Fibroblast of skin of back (primary cell): ENCODE measurements around the gene PRSS50.

Experiments used
- DNase-seq: peaks from one replicate; pipeline ENCODE4 v3.0.0-alpha.2; 2013

Gene PRSS50

DNA sequence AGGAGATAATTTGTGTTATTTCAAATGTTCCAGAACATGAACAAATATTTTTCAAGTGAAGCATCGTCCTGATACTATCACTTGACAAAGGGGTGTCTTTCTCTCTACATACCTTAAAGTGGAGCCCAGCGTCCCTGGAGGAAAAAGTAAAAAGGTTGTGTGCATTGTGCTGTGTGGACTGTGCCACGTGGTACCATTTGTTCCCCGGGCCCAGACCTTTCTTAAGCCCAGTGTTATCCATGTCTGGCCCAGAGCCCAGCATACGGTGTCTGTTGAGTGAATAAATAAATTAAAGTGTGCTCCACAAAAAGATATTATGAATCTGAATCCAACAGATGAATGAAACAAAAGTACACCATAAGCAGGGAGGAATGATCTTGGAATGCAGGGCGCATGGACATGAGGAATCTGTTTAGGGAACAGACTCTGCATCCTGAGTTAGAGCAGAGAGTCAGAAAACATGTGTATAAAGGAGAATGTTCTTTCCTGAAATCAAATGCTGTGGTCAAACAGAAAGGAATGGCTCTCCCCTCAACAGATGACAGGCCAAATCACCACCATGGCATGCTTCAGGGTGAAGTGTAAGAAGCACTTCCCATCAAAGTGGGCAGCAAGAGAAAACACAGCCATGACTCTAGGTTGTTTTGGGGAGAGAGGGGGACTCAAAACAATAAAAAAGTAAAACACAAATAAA, 8.1 kb upstream of the PRSS50 start:
- peak; percentile 48 for DNase-seq

DNA sequence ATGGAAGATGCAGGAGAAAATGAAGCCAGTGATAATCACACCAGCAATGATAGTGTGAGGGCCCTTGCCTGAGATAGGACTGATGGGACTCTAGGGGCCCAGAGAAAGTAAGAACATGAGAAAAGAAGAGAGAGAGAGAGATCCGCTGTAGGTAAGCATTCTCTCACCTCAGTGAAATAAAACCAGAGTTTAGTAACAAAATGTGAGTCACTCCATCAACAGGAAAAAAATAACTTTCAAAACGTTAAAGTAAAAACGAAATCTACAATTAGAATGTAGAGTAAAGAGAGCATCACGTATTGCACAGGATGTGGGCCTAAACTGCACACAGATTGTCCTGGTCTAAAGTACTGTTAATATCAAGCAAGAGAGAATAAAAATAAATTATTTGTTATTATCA, 6.8 kb upstream of the PRSS50 start:
- DNase-seq: no peak

DNA sequence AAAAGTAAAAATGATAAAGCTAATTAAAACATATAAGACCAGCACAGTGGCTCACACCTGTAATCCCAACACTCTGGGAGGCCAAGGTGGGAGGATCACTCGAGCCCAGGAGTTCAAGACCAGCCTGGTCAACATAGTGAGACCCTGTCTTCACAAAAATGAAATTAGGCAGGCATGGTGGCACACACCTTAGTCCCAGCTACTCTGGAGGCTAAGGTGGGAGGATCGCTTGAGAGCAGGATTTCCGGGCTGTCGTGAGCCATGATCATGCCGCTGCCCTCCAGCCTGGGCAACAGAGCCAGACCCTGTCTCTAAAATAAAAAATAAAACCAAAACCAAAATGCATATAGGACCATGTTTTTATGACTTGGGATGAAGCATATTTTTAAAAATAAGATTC, 4.8 kb upstream of the PRSS50 start:
- no peak for DNase-seq

DNA sequence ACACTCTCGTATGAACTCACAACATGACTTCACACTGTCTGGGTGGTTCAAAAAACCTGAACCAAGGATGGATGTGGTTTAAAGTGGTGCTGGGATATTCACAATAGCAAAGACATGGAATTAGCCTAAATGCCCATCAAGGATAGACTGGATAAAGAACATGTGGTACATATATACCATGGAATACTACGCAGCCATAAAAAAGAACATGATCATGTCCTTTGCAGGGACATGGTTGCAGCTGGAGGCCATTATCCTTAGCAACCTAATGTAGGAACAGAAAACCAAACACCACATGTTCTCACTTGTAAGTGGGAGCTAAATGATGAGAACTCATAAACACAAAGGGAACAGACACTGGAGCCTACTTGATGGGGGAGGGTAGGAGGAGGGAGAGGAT, 3.3 kb upstream of the PRSS50 start:
- no peak for DNase-seq

DNA sequence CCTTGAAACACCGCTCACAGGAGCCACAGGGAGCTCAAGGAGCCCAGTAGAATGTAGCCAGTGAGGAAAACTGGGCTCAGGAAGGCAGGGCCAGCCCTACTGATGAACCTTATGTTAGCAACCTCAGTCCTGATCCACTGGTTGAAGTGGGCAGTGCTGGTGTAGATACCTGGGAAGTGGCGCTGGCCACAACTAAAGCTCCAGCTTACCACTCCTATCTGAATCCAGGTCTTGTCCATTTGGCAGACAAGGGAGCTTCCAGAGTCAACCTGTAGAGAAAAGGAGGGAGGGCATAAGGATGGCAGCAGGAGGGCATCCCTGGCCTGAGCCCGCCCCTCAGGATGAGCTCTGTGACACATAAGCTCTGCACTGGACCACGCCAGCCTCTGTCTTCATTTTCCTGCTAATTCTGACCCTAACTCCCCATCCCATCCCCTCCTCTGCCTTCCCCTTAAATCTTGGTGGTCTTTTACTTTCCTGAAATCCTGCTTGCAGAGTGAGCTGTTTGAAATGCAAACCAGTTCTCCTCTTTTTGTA, 2.1 kb upstream of the PRSS50 start:
- no peak for DNase-seq

DNA sequence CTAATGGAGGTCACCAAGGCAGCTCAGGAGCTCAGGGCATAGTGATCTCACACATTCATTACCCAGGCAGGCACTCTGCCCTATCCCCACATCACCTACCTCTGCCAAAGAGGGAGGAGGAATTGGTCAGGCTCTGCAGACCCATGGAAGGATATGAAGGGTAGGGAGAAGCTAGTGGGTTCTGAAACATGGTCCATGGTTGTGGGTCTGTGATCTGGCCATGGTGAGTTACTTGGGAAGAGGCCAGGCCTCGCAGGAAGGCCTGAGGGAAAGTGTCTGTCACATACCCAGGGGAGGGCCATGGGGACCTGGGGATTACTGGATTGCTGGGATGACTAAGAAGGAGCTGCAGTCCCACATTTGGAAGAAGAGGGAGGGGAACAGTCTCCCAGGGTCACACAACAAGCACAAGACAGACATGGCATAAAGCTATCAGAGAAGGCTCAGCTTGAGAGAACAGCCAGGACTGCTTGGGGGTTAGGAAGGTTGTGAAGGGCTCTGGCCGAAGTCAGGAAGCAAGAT, 1.4 kb upstream of the PRSS50 start:
- DNase-seq: peak; percentile 22

DNA sequence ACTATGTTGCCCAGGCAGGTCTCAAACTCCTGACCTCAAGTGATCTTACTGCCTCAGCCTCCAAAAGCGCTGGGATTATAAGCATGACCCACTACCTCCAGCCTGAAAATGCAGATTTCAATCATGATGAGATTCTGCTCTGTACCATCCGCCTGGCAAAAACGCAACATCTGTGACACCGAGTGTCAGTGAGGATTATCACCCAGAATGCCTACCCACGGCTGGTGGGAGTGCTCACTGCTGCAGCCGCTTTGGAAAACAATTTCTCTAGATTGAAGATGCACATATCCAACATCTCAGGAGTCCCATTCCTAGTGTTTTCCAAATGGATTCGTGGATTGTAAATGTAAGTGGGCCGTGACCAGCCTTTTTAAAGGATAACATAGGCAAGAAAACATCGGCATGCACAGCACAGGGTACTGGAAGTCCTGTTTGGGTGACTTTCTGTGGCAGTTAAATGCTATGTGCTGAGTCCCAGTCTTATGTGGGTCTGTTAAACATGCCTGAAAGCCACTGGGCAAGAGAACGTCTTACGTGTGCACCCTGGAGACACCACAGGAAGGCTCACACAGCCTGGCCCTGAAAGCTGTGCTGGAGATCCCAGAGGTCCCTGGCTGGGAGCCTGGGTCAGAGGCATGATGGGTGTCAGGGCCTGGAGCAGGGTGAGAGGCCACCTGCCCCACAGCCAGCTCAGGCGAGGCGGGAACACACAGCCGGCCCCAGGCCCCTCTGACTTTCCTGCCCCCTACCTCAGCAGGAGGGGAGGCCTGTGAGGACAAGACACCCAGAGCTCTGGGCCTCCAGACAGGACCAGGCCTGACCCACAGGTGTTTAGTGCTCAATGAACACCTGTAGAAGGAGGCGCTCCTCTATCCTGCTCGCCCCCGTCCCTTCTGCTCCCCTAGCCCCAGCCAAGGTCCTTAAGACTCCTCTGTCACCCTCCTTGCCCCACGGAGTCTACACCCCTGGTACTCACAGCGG, 918 bp downstream of the PRSS50 start:
- DNase-seq: no peak

DNA sequence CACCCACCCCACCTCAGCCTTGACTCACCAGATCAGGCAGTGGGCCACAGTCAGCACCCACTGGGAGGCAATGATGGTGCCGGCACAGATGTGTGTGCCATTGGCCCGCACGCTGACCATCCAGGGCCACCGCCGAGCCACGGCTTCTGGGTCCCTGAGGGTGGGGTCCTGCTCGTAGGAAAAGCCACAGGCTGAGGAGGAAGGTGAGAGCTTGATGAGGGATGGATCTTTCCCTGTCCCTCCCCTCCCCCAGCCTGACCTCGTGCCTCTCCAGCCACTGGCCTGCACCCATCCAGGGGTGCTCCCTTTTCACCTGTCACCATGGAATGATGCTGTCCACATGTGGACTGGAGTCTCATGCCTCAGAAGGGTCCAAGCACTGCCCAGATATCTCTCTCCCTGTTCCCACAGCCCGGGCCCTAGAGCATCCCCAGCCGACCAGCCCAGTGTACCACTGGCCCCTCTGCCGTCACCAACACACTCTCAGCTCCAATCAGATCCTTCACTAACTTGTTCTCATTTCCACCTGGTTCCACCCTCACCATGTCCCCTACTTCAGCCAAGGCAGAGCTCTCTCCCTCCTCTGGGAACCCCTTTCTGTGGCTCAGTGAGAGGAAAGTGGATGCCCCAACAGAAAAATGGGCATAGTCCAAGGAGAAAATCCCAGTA, 2.0 kb downstream of the PRSS50 start:
- no peak for DNase-seq

DNA sequence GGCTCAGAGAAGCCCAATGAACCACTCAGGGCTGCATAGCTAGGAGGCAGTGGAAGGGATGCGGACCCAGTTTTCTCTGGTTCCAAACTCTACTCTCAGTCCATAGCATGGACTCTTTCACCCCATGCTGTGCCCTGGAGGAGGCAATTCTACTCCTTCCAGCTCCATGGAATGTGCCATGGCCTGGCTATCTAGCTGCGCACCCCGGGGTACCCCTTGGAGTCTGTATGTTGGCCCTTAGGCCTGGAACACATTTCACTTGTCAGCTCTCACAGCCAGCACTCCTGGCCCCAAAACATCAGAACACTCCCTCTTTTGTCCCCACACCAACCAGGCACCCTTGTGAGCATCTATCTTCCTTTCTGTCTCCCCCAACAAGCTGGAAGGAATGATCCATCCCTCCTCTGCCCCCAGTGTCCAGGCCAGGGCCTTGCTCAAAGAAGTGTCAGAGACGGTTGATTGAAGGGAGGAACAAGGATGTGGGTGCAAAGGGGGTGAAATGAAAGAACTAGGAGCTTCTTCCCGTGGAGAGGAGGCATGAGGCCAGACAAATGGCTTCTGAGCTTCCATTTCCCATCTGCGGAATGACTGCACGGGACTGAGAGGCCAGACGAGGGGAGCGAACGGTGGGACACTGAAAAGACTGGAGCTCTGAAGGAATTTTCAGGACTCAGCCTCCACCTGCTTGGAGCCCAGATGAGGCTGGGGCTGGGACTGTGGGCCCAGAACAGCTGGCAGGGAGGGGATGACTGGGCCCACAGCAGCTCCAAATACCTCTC, 2.8 kb downstream of the PRSS50 start:
- DNase-seq: no peak

DNA sequence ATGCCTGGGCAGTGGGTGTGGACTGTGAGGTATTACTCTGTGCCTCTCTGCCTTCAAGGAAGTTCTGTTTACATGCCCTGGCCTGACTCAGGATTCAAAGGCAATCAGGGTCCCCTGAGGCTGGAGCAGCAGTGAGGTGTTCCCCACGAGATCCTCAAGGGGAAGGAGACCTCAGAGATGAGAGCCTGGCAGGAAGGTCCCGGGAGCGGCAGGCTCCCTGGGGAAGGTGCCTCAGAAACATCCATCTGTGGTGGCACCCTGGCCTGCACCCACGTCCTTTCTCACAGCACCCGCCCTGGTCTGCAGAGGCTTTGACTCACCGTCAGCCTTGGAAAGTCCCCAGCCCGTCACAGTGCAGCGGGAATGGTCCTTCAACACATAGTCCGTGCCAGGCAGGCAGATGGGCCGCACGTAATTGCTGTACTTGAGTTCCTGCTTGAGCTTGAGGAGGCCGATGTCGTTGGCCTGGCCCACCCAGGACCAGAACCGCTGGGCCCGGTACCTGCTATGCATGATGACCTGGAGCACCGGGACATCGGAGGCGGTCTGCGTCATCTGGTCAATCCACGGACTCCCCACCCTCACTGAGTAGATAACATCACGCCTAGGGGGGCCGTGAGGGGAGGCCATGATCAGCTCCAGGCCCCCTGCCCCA, 3.6 kb downstream of the PRSS50 start:
- no peak for DNase-seq

DNA sequence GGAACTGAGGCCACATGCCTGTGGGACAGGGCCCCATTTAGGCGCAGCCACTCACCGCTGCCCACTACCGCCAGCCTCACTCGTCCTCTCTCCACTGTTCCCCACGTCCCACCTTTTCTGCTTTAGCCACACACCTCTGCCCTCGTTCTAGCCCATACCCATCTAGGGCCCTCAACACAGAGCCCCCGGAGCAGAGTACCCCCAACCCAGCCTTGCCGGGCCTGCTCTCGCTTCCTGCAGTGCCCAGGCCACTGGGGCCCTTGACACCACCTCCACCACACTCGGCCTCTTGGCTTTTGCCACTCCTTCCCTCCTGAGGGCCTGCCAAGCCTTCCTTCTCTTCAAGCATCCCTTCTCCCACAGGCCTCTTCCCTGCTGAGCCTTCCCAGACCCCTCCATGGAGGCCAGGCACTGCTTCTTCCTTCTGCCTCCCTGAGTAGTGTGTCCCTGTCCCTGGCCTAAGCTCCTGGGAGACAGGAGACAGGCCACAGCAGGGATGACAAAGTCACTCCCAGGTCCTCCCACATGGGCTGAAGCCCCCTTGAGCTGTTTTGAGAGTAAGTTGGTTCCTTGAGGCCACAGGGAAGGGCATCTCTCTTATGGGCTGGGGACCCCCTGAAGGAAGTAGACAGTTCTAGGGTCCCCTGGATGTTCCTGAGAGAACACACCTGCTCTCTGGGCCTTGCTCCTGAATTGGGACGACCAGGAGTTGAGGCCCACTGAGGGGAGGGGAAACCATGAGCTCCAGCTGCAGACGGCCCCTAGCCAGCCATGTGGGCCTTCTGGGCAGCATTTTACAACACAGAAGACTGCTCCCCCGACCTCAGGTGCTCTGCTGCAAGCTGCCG, 4.4 kb downstream of the PRSS50 start:
- no peak for DNase-seq

DNA sequence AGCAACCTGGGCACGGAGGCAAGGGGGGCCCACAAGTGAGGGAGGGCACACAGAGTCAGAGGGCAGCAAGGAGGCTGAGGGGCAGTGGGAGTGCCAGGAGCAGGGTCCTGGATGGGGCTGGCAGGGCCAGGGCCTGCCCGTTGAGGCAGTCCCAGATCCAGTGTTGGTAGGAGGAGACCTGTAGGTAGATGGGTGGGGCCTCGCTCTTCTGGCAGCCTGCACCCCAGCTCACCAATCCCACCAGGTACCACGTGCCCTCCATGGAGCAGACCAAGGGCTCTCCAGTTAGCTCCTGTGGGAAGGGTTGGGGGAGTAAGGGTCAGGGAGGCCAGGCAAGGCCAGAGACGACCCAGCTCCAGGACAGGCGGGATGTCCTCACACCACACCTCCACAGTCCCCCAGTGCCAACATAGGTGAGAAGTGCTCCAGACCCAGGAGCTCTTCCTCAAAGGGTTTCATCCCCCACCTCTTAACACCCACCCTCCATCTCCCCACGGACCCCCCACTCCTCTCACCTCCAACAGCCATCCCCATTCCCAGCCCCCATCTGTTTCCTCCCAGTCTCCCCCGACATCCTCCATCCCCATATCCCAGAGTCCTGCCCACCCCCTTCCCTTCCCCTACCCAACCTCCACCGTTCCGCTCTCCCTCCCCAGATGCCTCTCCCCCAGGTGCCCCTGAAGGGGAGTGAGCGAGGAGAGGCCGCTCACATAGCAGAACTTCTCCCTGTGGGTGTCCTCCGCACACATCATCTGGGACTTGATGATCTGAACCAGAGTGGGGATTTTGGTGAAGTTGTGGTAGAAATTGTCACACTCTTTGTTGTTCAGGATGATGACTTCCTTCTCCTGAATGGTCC, 5.2 kb downstream of the PRSS50 start:
- DNase-seq: no peak

DNA sequence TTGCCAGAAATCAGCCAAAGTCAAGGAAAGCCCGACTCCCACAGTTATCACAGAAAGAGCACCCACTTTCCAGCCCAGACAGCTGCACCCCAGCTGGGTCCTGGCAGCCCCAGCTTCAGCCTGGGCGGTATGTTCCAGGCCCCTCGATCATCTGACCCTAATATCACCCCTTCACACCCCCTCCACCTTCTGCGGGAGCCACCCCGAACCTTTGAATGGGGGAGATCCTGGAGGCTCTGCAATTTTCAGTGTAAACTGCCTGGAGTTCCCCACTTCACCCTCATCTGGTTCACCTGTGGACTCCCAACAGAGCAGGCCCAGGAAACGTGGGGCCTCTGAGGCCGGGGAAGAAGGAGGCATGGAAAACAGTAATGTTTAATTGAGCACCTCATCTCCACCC, 5.9 kb downstream of the PRSS50 start:
- no peak for DNase-seq

DNA sequence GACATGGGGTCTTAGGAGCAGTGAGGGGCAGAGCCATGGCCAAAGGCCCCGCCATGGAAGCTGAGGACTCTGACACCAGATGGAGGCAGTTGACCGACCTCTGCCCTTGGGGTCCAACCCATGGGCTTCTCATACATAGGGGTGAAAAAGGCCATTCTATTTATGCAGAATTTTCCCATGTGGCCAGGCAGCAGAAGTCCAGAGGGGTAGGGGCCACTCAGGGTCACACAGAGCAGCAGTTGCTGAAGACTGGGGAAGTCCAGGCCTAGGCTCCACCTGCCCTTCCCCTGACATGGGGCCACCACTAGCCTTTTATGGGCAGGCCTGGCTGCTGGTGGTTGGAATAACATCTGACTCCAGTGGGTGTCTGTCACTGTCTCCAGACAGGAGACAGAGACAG, 6.4 kb downstream of the PRSS50 start:
- DNase-seq: no peak

DNA sequence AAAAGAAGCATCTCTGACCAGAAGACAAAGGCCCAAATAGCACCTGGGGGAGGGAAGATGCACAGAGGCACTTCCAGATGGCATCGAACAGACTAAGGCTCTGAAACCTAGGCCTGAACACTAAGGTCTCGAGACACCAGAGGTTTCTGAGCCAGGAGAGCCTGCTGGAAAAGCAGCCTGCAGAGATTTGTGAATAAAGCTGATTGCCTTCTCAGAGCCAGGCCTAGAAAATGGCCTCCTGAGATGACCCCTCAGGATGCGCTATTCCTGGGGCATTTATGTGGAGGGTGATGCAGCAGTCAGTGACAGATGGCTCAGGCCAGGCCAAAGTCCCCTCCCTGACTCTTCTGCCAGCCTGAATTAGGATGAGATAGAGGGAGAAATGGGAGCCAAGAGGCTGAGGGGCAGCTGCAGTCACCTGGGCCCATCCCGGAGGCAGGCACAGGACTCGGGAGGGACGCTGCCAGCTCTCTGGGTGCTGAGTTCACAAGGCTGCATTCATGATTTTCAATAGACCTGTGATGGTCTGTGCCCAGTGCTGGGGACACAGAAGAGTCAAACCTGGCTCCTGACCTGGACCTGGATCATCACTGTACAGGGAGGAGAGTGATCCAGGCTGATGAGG, 6.9 kb downstream of the PRSS50 start:
- DNase-seq: no peak

DNA sequence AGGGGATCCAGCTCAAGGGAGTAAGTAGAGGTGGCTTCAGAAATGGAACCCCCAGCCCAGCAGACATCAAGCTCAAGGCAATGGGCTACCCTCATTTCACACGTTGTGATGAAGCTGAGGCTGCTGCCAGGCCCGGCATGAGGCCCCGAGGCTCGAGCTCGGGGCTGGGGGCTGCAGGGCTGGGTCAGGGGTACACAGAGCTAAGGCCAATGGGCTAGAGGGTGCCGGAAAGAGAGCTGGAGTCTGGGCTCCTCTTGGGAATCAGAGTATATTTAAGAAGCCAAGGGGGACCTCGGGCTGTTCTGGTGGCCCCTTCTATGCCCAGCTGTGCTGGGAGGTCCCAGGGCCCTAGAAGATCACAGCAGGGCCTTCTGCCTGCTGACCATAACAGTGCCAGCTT, 7.4 kb downstream of the PRSS50 start:
- no peak for DNase-seq

DNA sequence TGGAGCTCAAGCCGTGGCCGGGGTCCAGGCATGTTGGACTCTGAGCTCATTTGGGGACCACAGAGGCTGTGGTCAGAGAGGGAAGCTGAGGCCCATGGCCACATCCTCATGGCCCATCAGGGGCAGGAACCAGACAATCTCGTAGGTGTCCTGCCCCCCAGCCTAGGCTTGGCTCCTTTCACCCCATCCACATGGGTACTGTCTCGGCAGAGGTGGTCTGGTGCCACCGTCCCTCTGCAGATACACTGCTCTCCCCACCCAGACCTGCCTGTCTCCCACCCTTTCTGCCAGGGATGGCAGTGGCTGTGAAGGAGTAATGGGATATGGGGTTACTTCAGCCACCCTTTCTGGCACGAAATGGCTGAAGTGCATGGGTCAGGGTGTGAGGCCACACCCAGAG, 7.9 kb downstream of the PRSS50 start:
- DNase-seq: no peak

DNA sequence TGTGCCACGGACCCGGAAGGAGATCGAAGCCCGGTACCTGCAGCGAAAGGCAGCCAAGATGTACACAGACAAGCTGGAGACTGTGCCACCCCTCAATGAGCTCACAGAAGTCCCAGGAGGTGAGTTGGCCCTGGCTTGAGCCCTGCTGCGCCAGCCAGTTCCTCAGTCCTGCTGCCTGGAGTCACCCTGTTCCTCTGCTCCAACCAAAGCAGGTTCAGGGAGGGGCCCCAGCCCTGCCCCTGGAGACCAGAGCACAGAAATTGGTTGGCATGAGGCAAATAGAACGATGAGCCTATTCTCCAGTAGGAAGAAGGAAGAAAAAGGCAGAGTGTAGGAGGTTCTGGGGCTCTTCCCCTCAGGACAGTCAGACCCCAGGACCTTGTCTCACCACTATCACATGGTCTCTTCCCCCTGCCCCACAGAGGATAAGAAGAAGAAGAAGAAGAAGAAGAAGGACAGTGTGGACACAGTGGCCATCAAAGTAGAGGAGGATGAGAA, 8.5 kb downstream of the PRSS50 start:
- no peak for DNase-seq
